GM23248 (cell line): ENCODE results near the gene PYGL. TPM values are rescaled to one million over a fixed set of nuclear protein-coding genes. Genes with fewer than 3 reads are reported as not detected.
"Not testable (repeated sequence)": the region's sequence is repeated elsewhere in the genome, so short reads cannot be mapped to it uniquely, and the experiment has no call there.

ENCODE experiments used
- DNase-seq: peaks from one replicate; pipeline ENCODE4 v3.0.0-alpha.2; 2015
- H2AFZ ChIP-seq: fragments of 200-600 bp; sonication (generic); 2 replicates; pipeline ENCODE4 v1.6.1; 2016; ENCODE audit warnings: antibody characterized with exemption
- H3F3A ChIP-seq: fragments of 200-600 bp; sonication (generic); 2 replicates; pipeline ENCODE4 v1.6.1; 2016; ENCODE audit warnings: mild to moderate bottlenecking, antibody characterized with exemption, mixed run types; ENCODE audit not compliant: insufficient read depth
- H3K27ac ChIP-seq: fragments of 200-600 bp; sonication (generic); 2 replicates; pipeline ENCODE4 v1.5.1; 2016; ENCODE audit warnings: mild to moderate bottlenecking
- H3K27me3 ChIP-seq: fragments of 200-600 bp; sonication (generic); replicated peaks from 2 replicates; pipeline ENCODE4 v1.6.1; 2016; ENCODE audit warnings: mild to moderate bottlenecking; ENCODE audit not compliant: insufficient read depth
- H3K36me3 ChIP-seq: fragments of 200-600 bp; sonication (generic); 2 replicates; pipeline ENCODE4 v1.6.1; 2016; ENCODE audit warnings: low read depth, mild to moderate bottlenecking
- H3K4me1 ChIP-seq: fragments of 200-600 bp; sonication (generic); 2 replicates; pipeline ENCODE4 v1.6.1; 2016; ENCODE audit warnings: mild to moderate bottlenecking; ENCODE audit not compliant: insufficient read depth
- H3K4me2 ChIP-seq: fragments of 200-600 bp; sonication (generic); one replicate; pipeline ENCODE4 v1.6.1; 2016; ENCODE audit warnings: mild to moderate bottlenecking; ENCODE audit not compliant: unreplicated experiment
- H3K4me3 ChIP-seq: fragments of 200-600 bp; sonication (generic); 2 replicates; pipeline ENCODE4 v1.5.1; 2016; ENCODE audit warnings: mild to moderate bottlenecking
- H3K79me2 ChIP-seq: fragments of 200-600 bp; sonication (generic); 2 replicates; pipeline ENCODE4 v1.6.1; 2016; ENCODE audit warnings: mild to moderate bottlenecking; ENCODE audit not compliant: insufficient read depth
- H3K9ac ChIP-seq: fragments of 200-600 bp; sonication (generic); 2 replicates; pipeline ENCODE4 v1.6.1; 2016; ENCODE audit warnings: mild to moderate bottlenecking
- H3K9me2 ChIP-seq: fragments of 200-600 bp; sonication (generic); 2 replicates; pipeline ENCODE4 v1.6.1; 2016; ENCODE audit warnings: mixed run types, mild to moderate bottlenecking, moderate library complexity; ENCODE audit not compliant: insufficient read depth
- H3K9me3 ChIP-seq: fragments of 200-600 bp; sonication (generic); one replicate; pipeline ENCODE4 v1.6.1; 2017; ENCODE audit warnings: low read depth
- H4K20me1 ChIP-seq: fragments of 200-600 bp; sonication (generic); 2 replicates; pipeline ENCODE4 v1.6.0; 2016; ENCODE audit not compliant: insufficient read depth
- EZH2 ChIP-seq: fragments of 200-600 bp; sonication (generic); IDR thresholded peaks from 2 replicates; pipeline ENCODE4 v1.6.1; 2018; ENCODE audit warnings: antibody characterized with exemption, mild to moderate bottlenecking; ENCODE audit not compliant: insufficient read depth, poor library complexity, severe bottlenecking
- EZH2phosphoT487 ChIP-seq: fragments of 200-600 bp; sonication (generic); IDR thresholded peaks from 2 replicates; pipeline ENCODE4 v1.6.1; 2018; ENCODE audit warnings: antibody characterized with exemption, moderate library complexity, mild to moderate bottlenecking, low read depth; ENCODE audit not compliant: insufficient read depth
- WGBS, 2 experiments: methylation state at CpG; one replicate each; pipeline ENCODE4 v1.1.6; 2015 to 2017; ENCODE audit warnings: low lambda C conversion rate in 2 of 2, low coverage in 1 of 2; ENCODE audit errors: missing lambda C conversion rate in 2 of 2; 5-methylcytosine and 5-hydroxymethylcytosine counted together
- in situ Hi-C: fragments of 300-500 bp; cut with MboI; formaldehyde crosslinking; loops from 2 replicates; pipeline ENCODE4 v1.15.0; 2020
- polyA plus RNA-seq: library from polyadenylated mRNA; unstranded; fragments of >200 nt; fragmentation: Nextera tagmentation; extraction: Ambion mirVana; gene quantifications from 2 replicates; pipeline ENCODE4 v1.2.1, GENCODE V29; 2016
- total RNA-seq: library from RNA; depleted of rRNA; stranded (reverse); fragments of >200 nt; shearing (Covaris generic); gene quantifications from 2 replicates; pipeline ENCODE4 v1.2.3, GENCODE V29; 2014

The PYGL gene
- total and polyA plus RNA-seq, 2 experiments from 2014 or later, result 42.6 to 55.8 TPM

- H3K9me3 ChIP-seq, result no peaks in the 10 kb centered on the region
- in situ Hi-C loops, result loop anchor here (10.0 kb wide), 1 partner anchor 248 kb away; no protein-coding TSS in a partner anchor
- H3K4me1 ChIP-seq, result peaks cover 25% of the 10 kb centered on the region
- no peak overlapping the region for H2AFZ ChIP-seq
- no peaks in the 10 kb centered on the region for H3K36me3 ChIP-seq
- no peaks in the 10 kb centered on the region for H3K79me2 ChIP-seq
- H3K27ac ChIP-seq, result no peak overlapping the region
- WGBS, 2 experiments, result 55 to 64% methylated on average over 3 of the region's 3 CpGs
- H4K20me1 ChIP-seq, result no peaks in the 10 kb centered on the region
- no peak overlapping the region for H3K4me3 ChIP-seq
- H3K9me2 ChIP-seq, result no peaks in the 10 kb centered on the region
- no peak overlapping the region for H3K4me2 ChIP-seq
- TF ChIP-seq EZH2phosphoT487 (no peak), EZH2 (no peak)
- H3F3A ChIP-seq, result peaks cover 28% of the 10 kb centered on the region
- H3K9ac ChIP-seq, result no peak overlapping the region
- no peaks in the 10 kb centered on the region for H3K27me3 ChIP-seq
- DNase-seq, result peak; percentile 52
Observed at GRCh38 chr14:50957296-50957695, 13.0 kb upstream of the PYGL start.

- not testable (repeated sequence) for H3K4me2 ChIP-seq, H3K79me2 ChIP-seq, H4K20me1 ChIP-seq, H3K27me3 ChIP-seq, H3K27ac ChIP-seq, H3K9me3 ChIP-seq, H3K9me2 ChIP-seq, H3K36me3 ChIP-seq, H2AFZ ChIP-seq, DNase-seq, H3K9ac ChIP-seq, H3K4me3 ChIP-seq
- Histone ChIP-seq H3F3A (peaks cover 19% of the 10 kb centered on the region), H3K4me1 (peaks cover 17% of the 10 kb centered on the region)
- 92 to 97% methylated on average over 8 to 32 of the region's 32 CpGs for WGBS, 2 experiments
- in situ Hi-C loops, result loop anchor here (10.0 kb wide), 1 partner anchor 248 kb away; no protein-coding TSS in a partner anchor
Observed at GRCh38 chr14:50956421-50956820, 12.1 kb upstream of the PYGL start.

- Histone ChIP-seq H3K27me3 (no peaks in the 10 kb centered on the region), H4K20me1 (no peaks in the 10 kb centered on the region), H3K9ac (peak overlapping the region; percentile 75), H3K9me2 (no peaks in the 10 kb centered on the region), H3K9me3 (no peaks in the 10 kb centered on the region), H3F3A (peaks cover 14% of the 10 kb centered on the region), H3K4me3 (0 out of 2 replicates have a peak overlapping the region, but pooled peaks have one; percentile 2), H3K4me1 (peaks cover 8% of the 10 kb centered on the region), H3K36me3 (no peaks in the 10 kb centered on the region), H3K79me2 (no peaks in the 10 kb centered on the region), H3K27ac (peak overlapping the region; percentile 97), H3K4me2 (peak overlapping the region; percentile 63), H2AFZ (peak overlapping the region; percentile 61)
- in situ Hi-C loops, result loop anchor here (10.0 kb wide), 1 partner anchor 249 kb away; no protein-coding TSS in a partner anchor
- TF ChIP-seq EZH2phosphoT487, result no peak
- no peak for TF ChIP-seq EZH2
- DNase-seq, result peak; percentile 99
- WGBS, 2 experiments, result 39 to 43% methylated on average over 5 of the region's 5 CpGs
Observed at GRCh38 chr14:50955373-50956043, 11.2 kb upstream of the PYGL start.

- 0% methylated on average over 1 of the region's 1 CpG for WGBS, 2 experiments
Observed at GRCh38 chr14:50954811-50955372, 10.6 kb upstream of the PYGL start.

More at GRCh38 chr14:50954811-50955372, 10.6 kb upstream of the PYGL start:
- Histone ChIP-seq H3K27ac (peak overlapping the region; percentile 97), H3K9me3 (no peaks in the 10 kb centered on the region), H3K4me2 (peak overlapping the region; percentile 63), H2AFZ (peak overlapping the region; percentile 61), H3K79me2 (no peaks in the 10 kb centered on the region), H3K36me3 (no peaks in the 10 kb centered on the region), H3K4me1 (peaks cover 8% of the 10 kb centered on the region), H3F3A (peaks cover 14% of the 10 kb centered on the region), H4K20me1 (no peaks in the 10 kb centered on the region), H3K9me2 (no peaks in the 10 kb centered on the region), H3K9ac (peak overlapping the region; percentile 75), H3K4me3 (0 out of 2 replicates have a peak overlapping the region, but pooled peaks have one; percentile 2), H3K27me3 (no peaks in the 10 kb centered on the region)
- TF ChIP-seq EZH2, result no peak
- TF ChIP-seq EZH2phosphoT487, result no peak
- DNase-seq, result peak; percentile 85
- in situ Hi-C loops, result loop anchor here (10.0 kb wide), 1 partner anchor 250 kb away; no protein-coding TSS in a partner anchor
